NCI-H1105 (cell line): ENCODE data around the gene GPR161.

Source experiments
- DNase-seq: peaks from one replicate; lab custom pipeline; 2025; lab: John Stamatoyannopoulos, UW

GPR161 gene

DNA sequence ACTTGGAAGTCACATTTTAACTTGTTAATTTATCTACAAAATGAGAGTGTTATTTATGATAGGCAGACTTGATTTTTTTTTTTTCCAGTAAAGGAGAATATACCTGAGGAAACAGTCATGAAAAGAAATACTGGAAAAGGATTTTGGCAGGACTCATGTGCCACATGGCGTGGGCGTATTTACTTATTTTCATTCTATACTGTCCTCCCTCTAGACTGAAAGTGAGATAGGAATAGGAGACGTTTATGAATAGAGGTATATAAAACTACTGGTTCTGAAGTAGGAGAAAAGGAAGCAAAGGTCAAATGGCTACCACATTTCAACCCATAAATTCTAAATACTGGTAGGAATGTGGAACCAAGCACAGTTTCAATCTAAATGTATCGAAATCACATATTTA lies 105.1 kb downstream of the GPR161 start:
- no peak for DNase-seq

DNA sequence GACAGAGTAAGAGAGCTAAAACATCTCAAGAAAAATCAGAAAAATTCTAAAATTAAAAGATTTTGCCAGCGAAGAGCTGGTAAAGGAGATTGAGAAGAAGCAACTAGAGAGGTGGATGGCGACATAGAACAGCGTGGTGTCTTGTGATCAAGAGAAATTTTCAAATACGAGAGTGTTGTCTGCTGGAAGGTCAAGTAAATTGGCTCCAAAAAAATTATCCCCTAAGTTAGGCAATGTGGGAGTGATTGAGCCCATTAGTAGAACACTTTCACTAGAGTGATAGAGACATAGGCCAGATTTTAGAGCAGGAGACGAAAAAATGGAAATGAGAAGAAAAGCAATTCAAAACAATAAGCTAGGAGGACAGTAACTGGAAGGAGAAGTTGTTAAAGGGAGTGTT lies 105.5 kb downstream of the GPR161 start:
- DNase-seq, result no peak
